Fibroblast of villous mesenchyme (primary cell): ENCODE data around the gene CORIN. TPM values are rescaled to one million over a fixed set of nuclear protein-coding genes. Genes with fewer than 3 reads are reported as not detected.

Experiments
- DNase-seq: peaks from one replicate; pipeline ENCODE4 v3.0.0-alpha.2; 2010; ENCODE audit warnings: low read depth
- H3K4me3 ChIP-seq: 2 replicates; pipeline ENCODE4 v1.5.1; 2011; ENCODE audit warnings: low read depth, mild to moderate bottlenecking, low read length
- total RNA-seq: library from RNA; depleted of rRNA; stranded (reverse); fragments of >200 nt; gene quantifications from 2 replicates; pipeline ENCODE4 v1.2.3, GENCODE V29; 2012
- TF ChIP-seq, protein P1 (sequence below): IDR thresholded peaks from 2 replicates; pipeline ENCODE4 v1.5.1; 2012; ENCODE audit warnings: low read depth, mild to moderate bottlenecking, low read length; ENCODE audit not compliant: insufficient read depth

Gene CORIN
- total RNA-seq, 1 donor, result 5.6 TPM

DNA sequence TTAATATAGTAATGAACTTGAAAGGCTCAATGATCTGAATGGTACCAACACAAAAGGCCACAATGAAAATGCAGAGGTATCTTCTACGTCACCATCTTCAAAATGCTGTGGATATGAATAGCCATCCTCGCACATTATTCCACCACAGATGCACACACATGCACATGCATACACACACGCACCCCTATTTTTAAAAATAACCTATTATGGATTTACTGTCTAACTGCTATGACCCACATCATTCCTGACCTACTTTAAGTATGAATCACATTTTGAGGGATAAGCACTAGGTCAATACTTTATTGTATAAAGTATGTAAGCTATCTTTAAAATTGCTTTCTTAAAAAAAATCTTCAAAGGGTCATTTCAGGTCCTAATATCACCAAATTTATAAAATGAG lies 24.4 kb upstream of the CORIN start:
- no peak for DNase-seq
- TF ChIP-seq, protein P1, sequence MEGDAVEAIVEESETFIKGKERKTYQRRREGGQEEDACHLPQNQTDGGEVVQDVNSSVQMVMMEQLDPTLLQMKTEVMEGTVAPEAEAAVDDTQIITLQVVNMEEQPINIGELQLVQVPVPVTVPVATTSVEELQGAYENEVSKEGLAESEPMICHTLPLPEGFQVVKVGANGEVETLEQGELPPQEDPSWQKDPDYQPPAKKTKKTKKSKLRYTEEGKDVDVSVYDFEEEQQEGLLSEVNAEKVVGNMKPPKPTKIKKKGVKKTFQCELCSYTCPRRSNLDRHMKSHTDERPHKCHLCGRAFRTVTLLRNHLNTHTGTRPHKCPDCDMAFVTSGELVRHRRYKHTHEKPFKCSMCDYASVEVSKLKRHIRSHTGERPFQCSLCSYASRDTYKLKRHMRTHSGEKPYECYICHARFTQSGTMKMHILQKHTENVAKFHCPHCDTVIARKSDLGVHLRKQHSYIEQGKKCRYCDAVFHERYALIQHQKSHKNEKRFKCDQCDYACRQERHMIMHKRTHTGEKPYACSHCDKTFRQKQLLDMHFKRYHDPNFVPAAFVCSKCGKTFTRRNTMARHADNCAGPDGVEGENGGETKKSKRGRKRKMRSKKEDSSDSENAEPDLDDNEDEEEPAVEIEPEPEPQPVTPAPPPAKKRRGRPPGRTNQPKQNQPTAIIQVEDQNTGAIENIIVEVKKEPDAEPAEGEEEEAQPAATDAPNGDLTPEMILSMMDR, result no peak
- no peak overlapping the region for H3K4me3 ChIP-seq

DNA sequence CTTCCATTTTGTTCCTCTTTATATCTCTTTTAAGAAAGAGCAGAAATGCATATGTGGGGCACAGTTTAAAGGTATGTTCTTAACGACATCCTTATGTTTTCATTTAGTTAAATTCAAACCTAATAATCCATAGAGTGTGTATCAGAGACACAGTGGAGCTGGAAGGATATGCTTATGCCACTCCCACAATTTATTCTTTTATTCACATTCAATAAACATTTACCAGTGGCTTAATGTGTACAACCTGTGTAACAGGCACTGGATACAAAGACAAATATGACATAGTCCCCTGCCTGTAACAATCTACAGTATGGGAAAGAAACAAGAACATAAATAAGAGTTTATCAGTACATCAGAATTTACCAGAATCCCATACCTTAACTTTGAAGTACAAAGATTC lies 22.4 kb upstream of the CORIN start:
- no peak for DNase-seq
- TF ChIP-seq, protein P1, result no peak
- H3K4me3 ChIP-seq, result no peak overlapping the region

DNA sequence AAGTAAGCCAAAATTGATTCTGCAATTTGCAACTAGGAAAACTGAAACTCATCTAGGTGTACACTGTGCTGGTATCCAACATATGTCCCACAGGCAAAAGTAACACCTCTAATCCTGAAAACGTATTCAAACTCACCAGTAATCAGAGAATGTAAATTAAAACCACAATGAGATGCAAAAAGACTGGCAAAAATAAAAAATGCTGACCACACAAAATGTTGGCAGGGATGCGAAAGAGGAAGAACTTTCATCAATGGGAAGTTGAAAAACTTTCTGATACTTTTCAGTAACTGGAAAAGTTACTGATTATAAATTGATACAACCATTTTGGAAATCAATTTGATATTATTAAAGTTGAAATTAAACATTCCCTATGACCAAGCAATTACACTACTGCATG lies 20.1 kb upstream of the CORIN start:
- DNase-seq, result no peak
- H3K4me3 ChIP-seq, result no peak overlapping the region
- TF ChIP-seq, protein P1, result no peak

DNA sequence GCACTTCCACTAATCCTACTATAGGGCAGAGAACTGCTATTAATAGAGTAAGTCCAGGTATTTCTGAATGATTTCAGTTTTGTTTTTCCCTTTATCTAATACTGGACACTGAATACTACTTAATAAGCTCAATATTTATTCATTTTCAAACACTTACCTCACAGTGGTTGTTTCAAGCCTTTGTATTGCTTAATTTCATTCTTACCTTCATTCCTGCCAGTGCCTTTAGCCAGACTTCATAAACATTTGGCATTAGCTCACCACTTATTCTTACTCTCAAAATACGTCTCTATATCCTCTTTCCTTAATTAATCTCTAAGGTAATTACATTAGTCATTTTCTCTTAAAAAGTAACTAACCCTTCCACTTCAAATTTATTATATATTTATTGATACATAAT lies 18.8 kb upstream of the CORIN start:
- no peak for DNase-seq
- TF ChIP-seq, protein P1, result no peak
- H3K4me3 ChIP-seq, result no peak overlapping the region

DNA sequence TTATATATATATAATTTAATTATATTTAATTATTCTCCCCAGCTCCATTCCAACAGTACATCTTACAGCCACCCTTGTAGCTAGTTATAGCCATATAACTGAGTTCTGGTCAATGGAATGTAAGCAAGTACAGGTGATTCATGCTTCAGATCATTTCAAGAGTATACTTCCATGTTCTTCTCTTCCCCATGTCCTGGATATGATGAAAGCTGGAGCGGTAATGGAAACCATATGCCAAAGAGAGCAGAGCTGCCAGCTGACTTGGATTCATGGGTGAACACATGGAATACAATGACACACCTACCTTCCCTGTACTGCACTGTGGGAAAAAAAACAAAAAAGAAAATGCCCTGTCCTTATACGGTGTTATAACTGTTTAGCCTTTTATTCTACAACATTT lies 17.5 kb upstream of the CORIN start:
- no peak overlapping the region for H3K4me3 ChIP-seq
- DNase-seq, result peak; percentile 83
- TF ChIP-seq, protein P1, result no peak

DNA sequence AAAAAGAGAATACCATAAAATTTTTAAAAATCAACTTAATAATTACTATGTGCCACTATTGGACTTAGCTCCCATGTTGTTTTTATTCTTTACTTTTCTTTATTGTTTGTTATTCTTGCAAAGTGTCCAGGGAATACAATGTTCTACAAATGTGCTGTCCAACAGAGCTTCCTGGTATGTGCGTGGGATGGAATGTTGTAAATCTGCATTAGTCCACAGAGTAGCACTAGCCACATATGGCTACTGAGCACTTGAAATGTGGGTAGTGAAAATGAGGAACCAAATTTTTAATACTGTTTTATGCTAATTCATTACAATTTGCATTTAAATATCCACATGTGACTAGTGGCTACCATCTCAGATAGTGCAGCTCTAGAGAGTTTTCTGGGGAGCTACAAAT lies 14.3 kb upstream of the CORIN start:
- TF ChIP-seq, protein P1, result no peak
- H3K4me3 ChIP-seq, result no peak overlapping the region
- DNase-seq, result peak; percentile 81

DNA sequence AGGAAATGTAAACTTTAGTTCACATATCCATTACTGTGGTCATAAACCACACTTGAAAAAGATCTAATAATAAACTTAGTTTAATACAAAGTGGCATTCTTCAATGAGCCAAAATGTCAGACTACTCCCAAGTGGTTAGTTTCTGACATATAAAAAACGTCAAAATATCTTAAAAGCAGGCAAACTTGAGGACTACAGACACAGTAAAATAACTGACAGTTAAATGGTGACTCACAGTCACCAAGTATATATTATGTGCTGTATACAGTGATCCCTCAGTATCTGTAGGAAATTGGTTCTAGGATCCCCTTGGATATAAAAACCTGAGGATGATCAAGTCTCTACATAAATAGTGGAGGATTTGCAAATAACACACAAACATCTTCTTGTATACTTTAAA lies 11.6 kb upstream of the CORIN start:
- no peak overlapping the region for H3K4me3 ChIP-seq
- TF ChIP-seq, protein P1, result no peak
- DNase-seq, result no peak
